ENCODE measurements around the gene CHCHD6. TPM values are rescaled to one million over a fixed set of nuclear protein-coding genes. Genes with fewer than 3 reads are reported as not detected.
A peak's percentile ranks its signal among the peaks of the same experiment; 100 is the strongest.

Gene CHCHD6
- total and polyA plus RNA-seq, 2 of the 4 experiments (the other 2 are of a cell fraction): 18.8 to 28.9 TPM

GRCh38 chr3:126693921-126694320 lies 10.1 kb upstream of the CHCHD6 start:
- Histone ChIP-seq H3K27me3 (ENCODE audit: control insufficient read depth, insufficient read depth, low read length) (peaks cover 28% of the 10 kb centered on the region), H3K4ac (ENCODE audit: low read depth, low read length) (no peak overlapping the region), H2AFZ (replicated peaks; ENCODE audit: low read length, poor library complexity) (peak overlapping the region; percentile 7), H3K23ac (ENCODE audit: low read depth, low read length) (no peak overlapping the region), H2BK15ac (ENCODE audit: low read depth, low read length) (no peak overlapping the region), H3K4me2 (ENCODE audit: low read depth, low read length) (peak overlapping the region; percentile 42; the same call in 1 of the 2 replicates), H3K9me1 (ENCODE audit: insufficient read depth, low read length) (no peaks in the 10 kb centered on the region), H4K5ac (ENCODE audit: low read depth, low read length) (no peak overlapping the region), H3K79me1 (ENCODE audit: low read depth in 1 of 2, low read length in 2 of 2) (no peaks in the 10 kb centered on the region), H2AK5ac (ENCODE audit: low read depth, low read length) (no peak overlapping the region), H3K56ac (ENCODE audit: extremely low read depth, insufficient read depth, low read length) (no peak overlapping the region), H4K91ac (ENCODE audit: insufficient read depth, low read depth, low read length) (no peak overlapping the region), H3K14ac (replicated peaks; ENCODE audit: low read depth, low read length) (no peak overlapping the region; the same call in 1 of the 2 replicates), H3K4me1 (ENCODE audit: control insufficient read depth, insufficient read depth, low read length) (peaks cover 3% of the 10 kb centered on the region; the same call in 1 of the 2 replicates), H2BK20ac (ENCODE audit: low read depth, low read length) (no peak overlapping the region), H3K9ac (ENCODE audit: low read depth, low read length) (no peak overlapping the region), H2BK120ac (ENCODE audit: low read depth, low read length) (no peak overlapping the region), H2AK9ac (replicated peaks; ENCODE audit: low read depth, low read length, poor library complexity) (peak overlapping the region; percentile 50), H3K9me3 (ENCODE audit: control insufficient read depth, insufficient read depth, low read length) (no peaks in the 10 kb centered on the region), H3K18ac (ENCODE audit: low read depth, low read length) (no peak overlapping the region), H4K20me1 (ENCODE audit: insufficient read depth, low read length) (no peaks in the 10 kb centered on the region), H3K27ac (ENCODE audit: insufficient read depth, low read length) (no peak overlapping the region), H2BK5ac (ENCODE audit: low read depth, low read length, poor library complexity, severe bottlenecking) (no peak overlapping the region), H4K8ac (ENCODE audit: low read depth in 2 of 2, low read length in 2 of 2) (no peak overlapping the region), H3K4me3 (ENCODE audit: insufficient read depth, low read depth, low read length) (no peak overlapping the region), H3K36me3 (ENCODE audit: control insufficient read depth, insufficient read depth, low read length) (no peaks in the 10 kb centered on the region)
- BruUV-seq (replicated peaks): no TSS peak
- WGBS, 2 experiments (ENCODE audit: extremely low coverage in 2 of 2, insufficient read length in 1 of 2): no CpG with 5 or more reads among the region's 3 CpGs
- ChIA-PET POLR2A (ENCODE audit: unreplicated experiment) (no interaction called here), CTCF (no interaction called here)
- peak; percentile 17; the same call in 1 of the 2 replicates for ATAC-seq (ENCODE audit: low read depth)
- in situ Hi-C loops (cut with MboI; ENCODE audit: low sequenced_read_pairs): no loop called here
- TF ChIP-seq MXI1 (IDR thresholded peaks at IDR 0.05; ENCODE audit: borderline replicate concordance, low read depth, low read length): no peak
- TF ChIP-seq ELK1 (IDR thresholded peaks at IDR 0.05; ENCODE audit: borderline replicate concordance, low read depth, low read length): no peak
- no peak for TF ChIP-seq CHD1 (IDR thresholded peaks at IDR 0.05; ENCODE audit: low read depth, low read length)
- TF ChIP-seq POLR2A (IDR thresholded peaks at IDR 0.05; ENCODE audit: low read depth, low read length): no peak
- TF ChIP-seq SMC3 (IDR thresholded peaks at IDR 0.05; ENCODE audit: low read depth, low read length): no peak
- TF ChIP-seq, protein P1, sequence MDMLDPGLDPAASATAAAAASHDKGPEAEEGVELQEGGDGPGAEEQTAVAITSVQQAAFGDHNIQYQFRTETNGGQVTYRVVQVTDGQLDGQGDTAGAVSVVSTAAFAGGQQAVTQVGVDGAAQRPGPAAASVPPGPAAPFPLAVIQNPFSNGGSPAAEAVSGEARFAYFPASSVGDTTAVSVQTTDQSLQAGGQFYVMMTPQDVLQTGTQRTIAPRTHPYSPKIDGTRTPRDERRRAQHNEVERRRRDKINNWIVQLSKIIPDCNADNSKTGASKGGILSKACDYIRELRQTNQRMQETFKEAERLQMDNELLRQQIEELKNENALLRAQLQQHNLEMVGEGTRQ (IDR thresholded peaks at IDR 0.05; ENCODE audit: low read depth, low read length): no peak
- intact Hi-C loops (cut with micrococcal nuclease): no loop called here
- no peak for DNase-seq
- dilution Hi-C loops (cut with HindIII; ENCODE audit: low sequenced_read_pairs, unreplicated experiment): no loop called here

Measured in IMR-90 (cell line).